Effector memory CD8-positive, alpha-beta T cell (primary cell): ENCODE results near the gene COX4I1.

Experiments used
- ATAC-seq: fragments of 150-1000 bp; cut with Tn5 transposase; replicated peaks from 2 replicates; pipeline ENCODE4 v1.10.0; 2021; ENCODE audit warnings: mild to moderate bottlenecking, moderate library complexity
- DNase-seq, 3 experiments: peaks; one replicate each; pipeline ENCODE4 v3.0.0; 2021
- H3K27ac Mint-ChIP-seq, 2 donors: one replicate each; pipeline ENCODE4 v1.8.0; 2022; ENCODE audit warnings: mild to moderate bottlenecking in 2 of 2, mixed read lengths in 2 of 2, moderate library complexity in 2 of 2
- H3K27me3 Mint-ChIP-seq, 2 donors: one replicate each; pipeline ENCODE4 v1.8.0; 2022; ENCODE audit warnings: mixed read lengths in 2 of 2
- H3K36me3 Mint-ChIP-seq: one replicate; pipeline ENCODE4 v1.8.0; 2022; ENCODE audit warnings: mild to moderate bottlenecking, moderate library complexity, mixed read lengths; ENCODE audit not compliant: insufficient read depth
- H3K4me1 Mint-ChIP-seq, 2 donors: one replicate each; pipeline ENCODE4 v1.8.0; 2022; ENCODE audit warnings: low read depth in 2 of 2, mixed read lengths in 2 of 2
- H3K4me3 Mint-ChIP-seq, 2 donors: one replicate each; pipeline ENCODE4 v1.8.0; 2022; ENCODE audit warnings: mild to moderate bottlenecking in 2 of 2, mixed read lengths in 2 of 2, moderate library complexity in 2 of 2
- H3K9me3 Mint-ChIP-seq, 2 donors: one replicate each; pipeline ENCODE4 v1.8.0; 2022; ENCODE audit warnings: mixed read lengths in 2 of 2

Gene COX4I1

DNA sequence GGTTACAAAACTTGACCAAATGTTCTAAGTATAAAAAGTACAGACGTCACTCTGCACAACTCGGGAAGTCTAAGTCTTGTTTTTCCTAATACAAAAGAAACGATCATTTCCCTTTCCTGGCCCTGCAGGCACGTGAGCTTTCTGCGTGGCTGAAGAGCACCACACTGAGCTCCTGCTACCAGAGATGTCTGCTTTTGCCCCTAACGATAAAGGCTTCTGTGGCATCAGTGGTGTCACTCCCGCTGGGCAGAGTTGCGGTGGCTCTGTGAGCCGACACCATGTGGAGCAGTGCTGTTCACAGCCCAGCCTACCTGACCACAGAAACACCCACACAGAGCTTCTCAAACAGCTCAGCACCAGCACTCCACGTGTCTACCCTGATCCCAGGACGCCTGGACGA, 20.6 kb upstream of the COX4I1 start:
- peaks cover 15 to 16% of the 10 kb centered on the region in 2 donors for H3K4me1 Mint-ChIP-seq
- no peaks in the 10 kb centered on the region for H3K9me3 Mint-ChIP-seq
- peak overlapping the region; percentile 52 to 53 for H3K27ac Mint-ChIP-seq
- peak overlapping the region in 1 of 2 donors; percentile 22 for H3K4me3 Mint-ChIP-seq
- H3K36me3 Mint-ChIP-seq, result peaks cover 45% of the 10 kb centered on the region
- ATAC-seq (peak; percentile 97), DNase-seq (peak in 2 of 3 experiments; percentile 14)
- no peaks in the 10 kb centered on the region for H3K27me3 Mint-ChIP-seq

DNA sequence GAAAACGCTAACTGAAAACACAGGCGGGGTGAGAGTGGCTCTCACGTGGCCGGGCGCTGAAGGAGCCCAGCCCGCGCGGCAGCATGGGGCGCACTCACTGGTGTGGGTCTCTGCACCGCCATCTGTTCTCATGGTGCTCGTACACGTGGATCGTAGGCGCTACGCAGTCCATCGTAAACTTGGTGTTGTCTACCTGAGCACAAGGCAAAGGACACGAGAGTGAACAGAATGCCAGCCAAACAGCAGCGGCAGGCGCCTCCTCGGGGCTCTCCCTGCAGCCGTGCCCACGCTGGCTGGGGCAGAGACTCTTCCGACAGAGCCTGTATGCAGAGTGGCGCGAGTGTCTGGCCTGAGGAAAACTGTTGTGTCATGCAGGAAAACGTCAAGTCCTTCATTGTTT, 19.2 kb upstream of the COX4I1 start:
- Mint-ChIP-seq H3K4me3 (no peak overlapping the region), H3K27me3 (no peaks in the 10 kb centered on the region), H3K4me1 (peaks cover 15 to 16% of the 10 kb centered on the region in 2 donors), H3K9me3 (no peaks in the 10 kb centered on the region), H3K27ac (peak overlapping the region in 1 of 2 donors; percentile 84), H3K36me3 (peaks cover 48% of the 10 kb centered on the region)
- no peak for DNase-seq
- no peak for ATAC-seq

DNA sequence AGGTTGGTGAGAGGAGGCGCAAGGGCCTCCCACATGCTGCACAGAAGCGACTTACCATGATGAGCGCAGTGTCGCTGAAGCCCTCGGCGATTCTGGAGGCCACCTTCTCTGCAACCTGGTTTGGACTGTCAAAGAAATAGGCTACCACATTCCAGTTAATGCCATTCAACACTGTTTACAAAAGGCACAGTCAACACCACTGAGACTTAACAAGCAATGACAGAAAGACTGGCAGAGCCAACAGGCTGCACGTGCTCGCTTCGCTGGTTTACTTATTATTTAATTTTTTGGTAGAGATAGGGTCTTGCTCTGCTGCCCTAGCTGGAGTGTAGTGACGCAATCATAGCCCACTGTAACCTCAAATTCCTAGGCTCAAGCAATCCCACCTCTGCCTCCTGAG, 18.3 kb upstream of the COX4I1 start:
- H3K9me3 Mint-ChIP-seq, result no peaks in the 10 kb centered on the region
- H3K4me1 Mint-ChIP-seq, result peaks cover 16 to 19% of the 10 kb centered on the region in 2 donors
- H3K36me3 Mint-ChIP-seq, result peaks cover 45% of the 10 kb centered on the region
- no peak for ATAC-seq
- H3K4me3 Mint-ChIP-seq, result no peak overlapping the region
- no peak overlapping the region for H3K27ac Mint-ChIP-seq
- H3K27me3 Mint-ChIP-seq, result no peaks in the 10 kb centered on the region
- DNase-seq, result no peak

- DNase-seq, result no peak
- H3K4me1 Mint-ChIP-seq, result peaks cover 16 to 19% of the 10 kb centered on the region in 2 donors
- no peak for ATAC-seq
- no peaks in the 10 kb centered on the region for H3K9me3 Mint-ChIP-seq
- H3K27me3 Mint-ChIP-seq, result no peaks in the 10 kb centered on the region
- H3K27ac Mint-ChIP-seq, result no peak overlapping the region
- peaks cover 42% of the 10 kb centered on the region for H3K36me3 Mint-ChIP-seq
- H3K4me3 Mint-ChIP-seq, result no peak overlapping the region
These were observed 17.7 kb upstream of the COX4I1 start for GRCh38 chr16:85781695-85782370.

- Mint-ChIP-seq H3K27ac (peak overlapping the region in 1 of 2 donors; percentile 85), H3K4me1 (peaks cover 16 to 19% of the 10 kb centered on the region in 2 donors), H3K27me3 (no peaks in the 10 kb centered on the region), H3K4me3 (no peak overlapping the region), H3K36me3 (peaks cover 42% of the 10 kb centered on the region), H3K9me3 (no peaks in the 10 kb centered on the region)
- ATAC-seq (no peak), DNase-seq (no peak)
These were observed 17.0 kb upstream of the COX4I1 start for GRCh38 chr16:85782451-85782850.

DNA sequence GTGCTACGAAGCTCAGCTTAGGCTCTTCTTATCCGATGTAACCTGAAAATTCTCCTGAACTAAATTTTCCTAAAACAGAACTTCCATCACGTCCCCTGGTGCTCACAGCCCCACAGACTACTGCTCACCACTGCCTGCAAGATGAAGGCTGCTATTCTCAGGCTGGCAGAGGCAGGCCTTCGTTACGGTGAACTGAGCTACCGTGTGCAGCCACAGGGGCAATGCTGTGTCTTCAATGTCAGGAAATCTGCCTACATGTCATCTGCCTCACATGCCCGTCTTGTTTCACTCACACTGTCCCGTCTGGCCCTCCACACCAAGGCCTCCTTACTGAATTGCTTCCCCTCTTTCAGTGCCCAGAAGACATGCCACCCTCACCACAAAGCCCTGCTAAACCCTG, 16.1 kb upstream of the COX4I1 start:
- Mint-ChIP-seq H3K9me3 (no peaks in the 10 kb centered on the region), H3K27ac (peak overlapping the region in 1 of 2 donors; percentile 85), H3K4me3 (no peak overlapping the region), H3K4me1 (peaks cover 16 to 18% of the 10 kb centered on the region in 2 donors), H3K36me3 (peaks cover 41% of the 10 kb centered on the region), H3K27me3 (no peaks in the 10 kb centered on the region)
- no peak for DNase-seq
- ATAC-seq, result no peak

- DNase-seq, result no peak
- H3K36me3 Mint-ChIP-seq, result peaks cover 34% of the 10 kb centered on the region
- peaks cover 8 to 9% of the 10 kb centered on the region in 2 donors for H3K4me1 Mint-ChIP-seq
- H3K27ac Mint-ChIP-seq, result no peak overlapping the region
- no peaks in the 10 kb centered on the region for H3K27me3 Mint-ChIP-seq
- no peak overlapping the region for H3K4me3 Mint-ChIP-seq
- no peak for ATAC-seq
- no peaks in the 10 kb centered on the region for H3K9me3 Mint-ChIP-seq
These were observed 14.7 kb upstream of the COX4I1 start for GRCh38 chr16:85784813-85785212.

- Mint-ChIP-seq H3K4me3 (no peak overlapping the region), H3K27me3 (no peaks in the 10 kb centered on the region), H3K36me3 (peaks cover 32% of the 10 kb centered on the region), H3K9me3 (no peaks in the 10 kb centered on the region), H3K27ac (no peak overlapping the region), H3K4me1 (peaks cover 9 to 10% of the 10 kb centered on the region in 2 donors)
- no peak for ATAC-seq
- no peak for DNase-seq
These were observed 13.6 kb upstream of the COX4I1 start for GRCh38 chr16:85785927-85786326.

DNA sequence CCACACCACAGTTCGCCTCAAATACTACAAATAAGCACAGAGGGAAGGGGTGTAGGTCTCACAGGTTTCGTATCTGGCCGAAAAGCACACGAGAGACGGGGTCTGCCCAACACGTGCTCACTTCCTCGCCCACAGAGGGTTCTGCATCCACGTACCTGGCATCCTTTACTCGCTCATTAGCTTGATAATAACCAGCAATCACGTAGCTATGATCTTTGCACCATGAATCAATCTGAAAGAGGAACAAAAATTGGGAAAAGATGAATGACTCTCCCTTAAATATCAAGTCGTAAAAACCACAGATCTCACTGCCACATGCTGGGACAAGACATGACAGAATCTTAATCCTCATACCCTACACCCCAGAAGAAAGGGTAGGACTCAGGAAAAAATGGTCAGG, 10.7 kb upstream of the COX4I1 start:
- DNase-seq (no peak), ATAC-seq (no peak)
- no peaks in the 10 kb centered on the region for H3K27me3 Mint-ChIP-seq
- H3K27ac Mint-ChIP-seq, result peak overlapping the region in 1 of 2 donors; percentile 64
- no peaks in the 10 kb centered on the region for H3K9me3 Mint-ChIP-seq
- peaks cover 15 to 20% of the 10 kb centered on the region in 2 donors for H3K4me1 Mint-ChIP-seq
- peaks cover 26% of the 10 kb centered on the region for H3K36me3 Mint-ChIP-seq
- H3K4me3 Mint-ChIP-seq, result no peak overlapping the region

DNA sequence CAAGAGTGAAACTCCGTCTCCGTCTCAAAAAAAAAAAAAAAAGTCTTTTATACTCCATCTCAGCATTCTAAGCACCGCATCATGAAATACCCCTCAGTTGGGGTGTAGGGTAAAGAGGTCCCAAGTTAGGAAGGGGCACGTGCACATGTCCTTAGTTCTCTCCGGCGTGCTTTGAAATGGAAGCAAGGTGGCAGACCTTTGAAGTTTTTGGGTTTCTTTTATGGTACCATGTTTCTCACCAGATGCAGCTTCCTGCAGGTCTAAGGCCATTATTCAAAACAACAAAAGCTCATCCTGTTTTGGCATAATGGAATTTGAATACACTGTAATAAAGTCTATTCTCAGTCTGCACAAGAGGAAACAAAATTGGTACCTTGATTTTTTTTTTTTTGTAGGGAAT, 9.7 kb upstream of the COX4I1 start:
- H3K36me3 Mint-ChIP-seq, result peaks cover 22% of the 10 kb centered on the region
- no peak for ATAC-seq
- DNase-seq, result no peak
- H3K27ac Mint-ChIP-seq, result peak overlapping the region in 1 of 2 donors; percentile 54
- H3K4me3 Mint-ChIP-seq, result no peak overlapping the region
- H3K9me3 Mint-ChIP-seq, result no peaks in the 10 kb centered on the region
- H3K4me1 Mint-ChIP-seq, result peaks cover 15 to 20% of the 10 kb centered on the region in 2 donors
- H3K27me3 Mint-ChIP-seq, result no peaks in the 10 kb centered on the region

DNA sequence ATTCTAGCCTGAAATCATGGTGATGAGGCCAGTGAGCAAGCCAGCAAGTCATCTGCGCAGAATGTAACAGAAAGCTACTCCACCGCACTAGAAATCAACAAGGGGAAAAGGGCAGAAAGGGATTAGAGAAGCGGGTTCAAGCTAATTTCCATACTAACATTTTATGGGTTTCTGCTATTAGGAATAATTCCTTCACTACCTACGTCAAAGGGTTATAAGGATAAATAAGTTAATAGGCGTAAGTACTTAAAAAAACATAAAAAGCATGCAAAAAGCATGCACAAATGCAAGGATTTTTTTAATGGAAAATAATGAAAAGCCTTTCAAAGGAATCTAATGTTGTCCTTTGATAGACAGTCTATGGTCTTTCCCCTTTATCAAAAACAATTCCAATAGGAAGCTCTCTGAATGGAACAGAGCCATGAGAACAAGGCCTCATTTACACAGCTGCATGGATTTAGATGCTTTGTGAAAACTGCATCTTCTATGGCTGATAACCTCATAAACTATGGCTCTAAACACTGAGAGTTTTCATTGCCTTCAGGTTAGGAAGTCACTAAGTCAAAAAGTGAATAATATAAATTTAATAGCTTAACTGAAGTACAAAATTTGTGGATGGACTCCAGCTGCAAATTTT, 5.7 kb upstream of the COX4I1 start:
- Mint-ChIP-seq H3K36me3 (peaks cover 29% of the 10 kb centered on the region), H3K4me3 (no peak overlapping the region), H3K9me3 (no peaks in the 10 kb centered on the region), H3K27me3 (no peaks in the 10 kb centered on the region), H3K27ac (peak overlapping the region in 1 of 2 donors; percentile 66), H3K4me1 (peaks cover 29 to 43% of the 10 kb centered on the region in 2 donors)
- ATAC-seq (no peak), DNase-seq (no peak)

GRCh38 chr16:85794696-85795095, 4.8 kb upstream of the COX4I1 start:
- Mint-ChIP-seq H3K9me3 (no peaks in the 10 kb centered on the region), H3K4me3 (no peak overlapping the region), H3K36me3 (peaks cover 33% of the 10 kb centered on the region), H3K27ac (no peak overlapping the region), H3K4me1 (peaks cover 31 to 43% of the 10 kb centered on the region in 2 donors), H3K27me3 (no peaks in the 10 kb centered on the region)
- DNase-seq (no peak), ATAC-seq (no peak)

DNA sequence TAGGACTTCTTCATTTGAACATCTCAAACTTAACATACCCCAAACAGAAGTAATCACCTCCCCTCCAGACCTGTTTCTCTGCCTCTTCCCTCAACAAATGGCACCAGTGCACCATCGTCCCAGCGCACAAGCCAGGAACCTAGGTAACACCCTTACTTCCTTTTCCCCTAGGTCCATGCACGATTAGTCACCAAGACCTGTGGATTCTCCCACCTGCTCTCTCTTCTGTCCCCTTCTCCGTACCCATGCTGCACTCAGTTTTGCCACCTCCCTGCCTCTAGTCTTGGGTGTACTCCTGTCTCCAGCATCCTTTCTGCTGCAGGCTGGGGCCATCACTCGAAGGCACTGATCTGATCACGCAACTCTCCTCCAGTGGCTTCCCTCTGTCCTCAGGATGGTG, 3.3 kb upstream of the COX4I1 start:
- Mint-ChIP-seq H3K4me1 (peaks cover 32 to 44% of the 10 kb centered on the region in 2 donors), H3K36me3 (peaks cover 40% of the 10 kb centered on the region), H3K27ac (peak overlapping the region; percentile 2 to 33), H3K9me3 (no peaks in the 10 kb centered on the region), H3K27me3 (no peaks in the 10 kb centered on the region), H3K4me3 (no peak overlapping the region)
- DNase-seq, result no peak
- ATAC-seq, result no peak

- peak overlapping the region; percentile 2 to 33 for H3K27ac Mint-ChIP-seq
- peaks cover 40% of the 10 kb centered on the region for H3K36me3 Mint-ChIP-seq
- no peaks in the 10 kb centered on the region for H3K27me3 Mint-ChIP-seq
- H3K4me1 Mint-ChIP-seq, result peaks cover 30 to 44% of the 10 kb centered on the region in 2 donors
- DNase-seq (no peak), ATAC-seq (no peak)
- no peaks in the 10 kb centered on the region for H3K9me3 Mint-ChIP-seq
- no peak overlapping the region for H3K4me3 Mint-ChIP-seq
These were observed 2.9 kb upstream of the COX4I1 start for GRCh38 chr16:85796599-85796998.
